HepG2 (cell line): ENCODE data around the gene CFAP46. TPM values are rescaled to one million over a fixed set of nuclear protein-coding genes. Genes with fewer than 3 reads are reported as not detected.

Experiments used
- ATAC-seq: fragments of 200-7000 bp; cut with Tn5 transposase; 3 replicates; pipeline ENCODE4 v1.9.1; 2020; ENCODE audit warnings: mild to moderate bottlenecking, moderate library complexity
- BruUV-seq: library from RNA; stranded (reverse); fragments of 400-500 nt; replicated peaks from 2 replicates; lab custom pipeline; 2021; lab: Mats Ljungman, UMichigan
- CTCF ChIA-PET: fragments of 300-600 bp; formaldehyde crosslinking; extraction: SDS; loops from one replicate; lab custom pipeline; 2021; ENCODE audit warnings: low total read pairs, inconsistent platforms, low intra/inter-chr PET ratio; lab: Yijun Ruan, JAX
- POLR2A ChIA-PET: fragments of 350-600 bp; sonication (Branson Sonifier 250); formaldehyde crosslinking; loops from one replicate; lab custom pipeline; 2020; ENCODE audit warnings: antibody characterized with exemption, inconsistent platforms; lab: Yijun Ruan, JAX
- DNase-seq: peaks from one replicate; pipeline ENCODE4 v3.0.0-alpha.2; 2015; ENCODE audit warnings: low spot score
- FAIRE-seq: peaks from 3 replicates; lab custom pipeline; 2011; peaks lifted over from hg19 to GRCh38; lab: Jason Lieb, UNC
- H2AFZ ChIP-seq: one replicate; pipeline ENCODE4 v1.6.1; 2011; ENCODE audit warnings: low read length, inconsistent platforms
- H3K27ac ChIP-seq: fragments of 300-600 bp; 3 replicates; pipeline ENCODE4 v1.8.0; 2011; ENCODE audit warnings: mixed run types, mild to moderate bottlenecking, mixed read lengths, low read length, inconsistent platforms; ENCODE audit not compliant: insufficient read depth; ENCODE audit errors: extremely low read length
- H3K27me3 ChIP-seq, 2 experiments: fragments of 200-600 bp in 1 of 2; 2 replicates in 1 of 2; 3 replicates in 1 of 2; pipeline versions ENCODE4 v1.6.0 to v1.8.0; 2011; ENCODE audit warnings: low read length in 2 of 2, mild to moderate bottlenecking in 2 of 2, moderate library complexity in 2 of 2, inconsistent platforms in 1 of 2; ENCODE audit not compliant: insufficient read depth in 2 of 2, control insufficient read depth in 1 of 2
- H3K36me3 ChIP-seq, 2 experiments: fragments of 200-600 bp in 1 of 2; replicated peaks in 1 of 2; 2 replicates in 1 of 2; 3 replicates in 1 of 2; pipeline versions ENCODE4 v1.5.1 to v1.8.0; 2011; ENCODE audit warnings: low read length in 2 of 2, inconsistent platforms in 1 of 2; ENCODE audit not compliant: insufficient read depth in 2 of 2, control insufficient read depth in 1 of 2
- H3K4me1 ChIP-seq: 2 replicates; pipeline ENCODE4 v1.5.1; 2012; ENCODE audit warnings: low read length, inconsistent platforms; ENCODE audit not compliant: insufficient read depth
- H3K4me2 ChIP-seq: 2 replicates; pipeline ENCODE4 v1.6.0; 2011; ENCODE audit warnings: low read depth, low read length, inconsistent platforms
- H3K4me3 ChIP-seq, 3 experiments: fragments of 200-600 bp in 1 of 3; sonication (generic), shearing (Covaris generic) in 1 of 3; replicated peaks in 1 of 3; 2 replicates each; pipeline ENCODE4 v1.5.1; 2011 to 2016; ENCODE audit warnings: low read length in 3 of 3, inconsistent platforms in 2 of 3, low read depth in 2 of 3, mild to moderate bottlenecking in 2 of 3, control low read depth in 1 of 3, mixed read lengths in 1 of 3; ENCODE audit not compliant: insufficient read depth in 1 of 3
- H3K79me2 ChIP-seq: one replicate; pipeline ENCODE4 v1.6.1; 2011; ENCODE audit warnings: low read length, inconsistent platforms; ENCODE audit not compliant: insufficient read depth
- H3K9ac ChIP-seq: 2 replicates; pipeline ENCODE4 v1.6.0; 2011; ENCODE audit warnings: mild to moderate bottlenecking, low read depth, low read length, inconsistent platforms; ENCODE audit not compliant: insufficient read depth
- H3K9me3 ChIP-seq: 2 replicates; pipeline ENCODE4 v1.5.1; 2012; ENCODE audit warnings: mild to moderate bottlenecking, low read length
- H4K20me1 ChIP-seq: 2 replicates; pipeline ENCODE4 v1.6.0; 2011; ENCODE audit warnings: inconsistent platforms, mild to moderate bottlenecking, low read length, moderate library complexity; ENCODE audit not compliant: insufficient read depth
- FOXA3 ChIP-seq: IDR thresholded peaks from 2 replicates; pipeline ENCODE4 v1.6.1; 2016; ENCODE audit warnings: missing genetic modification reagents, missing compliant biosample characterization
- GABPB1 ChIP-seq: IDR thresholded peaks from 2 replicates; pipeline ENCODE4 v1.6.1; 2016; ENCODE audit warnings: mild to moderate bottlenecking, missing genetic modification reagents, moderate library complexity, missing compliant biosample characterization
- HMGA1 ChIP-seq: sonication (generic); formaldehyde crosslinking; conservative IDR thresholded peaks from 2 replicates; pipeline ENCODE4 v1.4.0; 2020; ENCODE audit warnings: missing genetic modification reagents
- HNRNPK ChIP-seq: fragments of 200-400 bp; formaldehyde crosslinking; IDR thresholded peaks from 2 replicates; pipeline ENCODE4 v1.6.1; 2018; ENCODE audit warnings: low read length, low read depth, moderate library complexity, mild to moderate bottlenecking; ENCODE audit not compliant: poor library complexity, severe bottlenecking
- ZFP36 ChIP-seq: fragments of 150-350 bp; IDR thresholded peaks from 2 replicates; pipeline ENCODE4 v1.6.1; 2018; ENCODE audit warnings: borderline replicate concordance, low read length, low read depth; ENCODE audit not compliant: partially characterized antibody
- ZNF121 ChIP-seq: sonication (generic); formaldehyde crosslinking; IDR thresholded peaks from 2 replicates; pipeline ENCODE4 v1.5.0; 2020; ENCODE audit warnings: mild to moderate bottlenecking, missing genetic modification reagents
- ZNF652 ChIP-seq: IDR thresholded peaks from 2 replicates; pipeline ENCODE4 v1.6.1; 2016; ENCODE audit warnings: low read depth, borderline replicate concordance
- ZNF761 ChIP-seq: sonication (generic); formaldehyde crosslinking; conservative IDR thresholded peaks from 2 replicates; pipeline ENCODE4 v1.4.0; 2020; ENCODE audit warnings: mild to moderate bottlenecking, missing genetic modification reagents
- WGBS: methylation state at CpG from one replicate; pipeline ENCODE4 v1.1.6; 2017; ENCODE audit warnings: low lambda C conversion rate; 5-methylcytosine and 5-hydroxymethylcytosine counted together
- in situ Hi-C: cut with HindIII; loops from 2 replicates; pipeline ENCODE4 v1.10.0; 2017; ENCODE audit warnings: low pct_unique_long_range_greater_than_20kb; ENCODE audit not compliant: extremely low pct_ligation_motif_present
- intact Hi-C: fragments of 100-400 bp; cut with micrococcal nuclease; formaldehyde crosslinking; loops from one replicate; pipeline ENCODE4 v1.10.0; 2022; ENCODE audit not compliant: unreplicated experiment
- polyA plus RNA-seq, 8 experiments: library from polyadenylated mRNA; depleted of rRNA in 3 of 8; stranded (reverse) in 7 of 8; unstranded in 1 of 8; fragments of >200 nt; fragmentation: Illumina TruSeq in 4 of 8; extraction: Trizol in 4 of 8; gene quantifications; 2 replicates each; pipeline versions ENCODE4 v1.2.1 to v1.2.3, GENCODE V29; 2011 to 2016; ENCODE audit warnings: low read depth in 4 of 8, missing spikeins in 1 of 8, mixed read lengths in 1 of 8; ENCODE audit not compliant: insufficient read depth in 1 of 8
- total RNA-seq, 5 experiments: library from RNA; depleted of rRNA; stranded (reverse); fragments of >200 nt; fragmentation: Illumina TruSeq; extraction: Trizol; gene quantifications; 2 replicates each; pipeline ENCODE4 v1.2.3, GENCODE V29; 2016; ENCODE audit warnings: low read depth in 1 of 5
- TF ChIP-seq, protein P1 (sequence below), 2 experiments: sonication (generic) in 1 of 2; formaldehyde crosslinking in 1 of 2; IDR thresholded peaks; 2 replicates each; pipeline versions ENCODE4 v1.5.1 to v1.6.1; 2011 to 2020; ENCODE audit warnings: borderline replicate concordance in 1 of 2, low read depth in 1 of 2, low read length in 1 of 2, mild to moderate bottlenecking in 1 of 2, missing genetic modification reagents in 1 of 2, moderate library complexity in 1 of 2
- TF ChIP-seq, protein P2 (sequence below): sonication (generic); formaldehyde crosslinking; IDR thresholded peaks from 2 replicates; pipeline ENCODE4 v1.4.0; 2020; ENCODE audit warnings: missing genetic modification reagents
- TF ChIP-seq, protein P3 (sequence below), 2 experiments: sonication (generic) in 1 of 2; formaldehyde crosslinking in 1 of 2; IDR thresholded peaks; 2 replicates each; pipeline versions ENCODE4 v1.4.0 to v1.6.1; 2016 to 2020; ENCODE audit warnings: borderline replicate concordance in 1 of 2, low read depth in 1 of 2, mild to moderate bottlenecking in 1 of 2, missing genetic modification reagents in 1 of 2
- TF ChIP-seq, protein P4 (sequence below): IDR thresholded peaks from 2 replicates; pipeline ENCODE4 v1.6.1; 2012; ENCODE audit warnings: inconsistent platforms

The CFAP46 gene
- total and polyA plus RNA-seq, 2 of the 13 experiments (the other 11 are each of a cell fraction or from before 2014, with no cell fraction given): 0.24 to 0.84 TPM

DNA sequence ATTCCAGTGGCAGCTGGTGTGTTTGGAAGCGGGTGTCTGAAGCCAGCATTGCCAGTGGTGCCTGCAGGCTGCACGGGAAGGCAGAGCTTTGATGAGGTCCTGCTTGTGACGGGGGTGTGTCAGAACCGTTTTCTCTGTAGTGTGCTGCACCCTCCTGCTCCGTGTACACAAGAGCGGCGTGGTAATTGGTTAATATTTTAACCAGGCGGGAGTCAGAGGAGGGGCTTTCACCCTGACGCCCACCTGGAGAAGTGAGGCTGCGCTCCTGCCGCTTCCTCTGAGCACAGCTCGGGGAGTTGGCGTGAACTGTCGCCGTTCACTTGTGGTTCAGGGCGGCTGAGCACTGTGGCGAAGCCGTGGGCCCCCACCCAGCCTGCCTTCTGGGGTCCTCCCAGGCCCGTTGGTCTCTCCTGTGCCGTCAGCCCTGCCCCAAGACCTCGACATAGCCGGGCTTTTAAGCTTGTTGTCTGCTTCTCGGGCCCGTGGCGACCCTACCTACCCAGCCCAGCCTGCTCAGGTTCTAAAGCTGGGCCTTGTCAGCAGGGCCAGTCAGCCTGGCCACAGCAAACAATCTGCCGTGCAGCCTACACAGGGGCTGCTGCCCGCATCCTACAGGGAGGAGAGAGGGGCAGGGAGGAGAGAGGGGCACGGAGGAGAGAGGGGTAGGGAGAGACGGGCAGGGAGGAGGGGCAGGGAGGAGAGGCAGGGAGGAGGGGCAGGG, 168.0 kb downstream of the CFAP46 start:
- DNase-seq (peak; percentile 56), ATAC-seq (peak; percentile 74), FAIRE-seq (no peak)
- ChIA-PET POLR2A (no interaction called here), CTCF (no interaction called here)
- H3K4me1 ChIP-seq: peaks cover 12% of the 10 kb centered on the region
- no peaks in the 10 kb centered on the region for H4K20me1 ChIP-seq
- H3K9ac ChIP-seq: peak overlapping the region; percentile 5; the same call in 1 of the 2 replicates
- H3K9me3 ChIP-seq: no peaks in the 10 kb centered on the region
- in situ Hi-C loops: no loop called here
- no TSS peak for BruUV-seq
- no peaks in the 10 kb centered on the region for H3K27me3 ChIP-seq
- peak overlapping the region; percentile 63 for H3K4me2 ChIP-seq
- no peak overlapping the region for H3K27ac ChIP-seq
- no peaks in the 10 kb centered on the region for H3K79me2 ChIP-seq
- peak overlapping the region in 1 of 3 experiments; percentile 54; a peak in 1 of 6 replicates for H3K4me3 ChIP-seq
- intact Hi-C loops: no loop called here
- no peak overlapping the region for H2AFZ ChIP-seq
- 16% methylated on average over 17 of the region's 29 CpGs for WGBS
- H3K36me3 ChIP-seq: no peaks in the 10 kb centered on the region
- TF ChIP-seq GABPB1 (CRISPR knock-in tag): 0 out of 2 replicates have a peak, but pooled peaks have one; percentile 14
- 0 out of 2 replicates have a peak, but pooled peaks have one; percentile 31 for TF ChIP-seq FOXA3 (CRISPR knock-in tag)
- no peak for TF ChIP-seq ZFP36
- TF ChIP-seq, protein P1, sequence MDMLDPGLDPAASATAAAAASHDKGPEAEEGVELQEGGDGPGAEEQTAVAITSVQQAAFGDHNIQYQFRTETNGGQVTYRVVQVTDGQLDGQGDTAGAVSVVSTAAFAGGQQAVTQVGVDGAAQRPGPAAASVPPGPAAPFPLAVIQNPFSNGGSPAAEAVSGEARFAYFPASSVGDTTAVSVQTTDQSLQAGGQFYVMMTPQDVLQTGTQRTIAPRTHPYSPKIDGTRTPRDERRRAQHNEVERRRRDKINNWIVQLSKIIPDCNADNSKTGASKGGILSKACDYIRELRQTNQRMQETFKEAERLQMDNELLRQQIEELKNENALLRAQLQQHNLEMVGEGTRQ (IDR thresholded peaks at IDR 0.05; ENCODE audit: low read depth, low read length): no peak
- TF ChIP-seq, protein P1 (CRISPR knock-in tag; IDR thresholded peaks at IDR 0.05; ENCODE audit: borderline replicate concordance): no peak
- no peak for TF ChIP-seq ZNF761 (CRISPR knock-in tag)
- TF ChIP-seq, protein P2, sequence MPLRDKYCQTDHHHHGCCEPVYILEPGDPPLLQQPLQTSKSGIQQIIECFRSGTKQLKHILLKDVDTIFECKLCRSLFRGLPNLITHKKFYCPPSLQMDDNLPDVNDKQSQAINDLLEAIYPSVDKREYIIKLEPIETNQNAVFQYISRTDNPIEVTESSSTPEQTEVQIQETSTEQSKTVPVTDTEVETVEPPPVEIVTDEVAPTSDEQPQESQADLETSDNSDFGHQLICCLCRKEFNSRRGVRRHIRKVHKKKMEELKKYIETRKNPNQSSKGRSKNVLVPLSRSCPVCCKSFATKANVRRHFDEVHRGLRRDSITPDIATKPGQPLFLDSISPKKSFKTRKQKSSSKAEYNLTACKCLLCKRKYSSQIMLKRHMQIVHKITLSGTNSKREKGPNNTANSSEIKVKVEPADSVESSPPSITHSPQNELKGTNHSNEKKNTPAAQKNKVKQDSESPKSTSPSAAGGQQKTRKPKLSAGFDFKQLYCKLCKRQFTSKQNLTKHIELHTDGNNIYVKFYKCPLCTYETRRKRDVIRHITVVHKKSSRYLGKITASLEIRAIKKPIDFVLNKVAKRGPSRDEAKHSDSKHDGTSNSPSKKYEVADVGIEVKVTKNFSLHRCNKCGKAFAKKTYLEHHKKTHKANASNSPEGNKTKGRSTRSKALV: no peak
- TF ChIP-seq, protein P3, sequence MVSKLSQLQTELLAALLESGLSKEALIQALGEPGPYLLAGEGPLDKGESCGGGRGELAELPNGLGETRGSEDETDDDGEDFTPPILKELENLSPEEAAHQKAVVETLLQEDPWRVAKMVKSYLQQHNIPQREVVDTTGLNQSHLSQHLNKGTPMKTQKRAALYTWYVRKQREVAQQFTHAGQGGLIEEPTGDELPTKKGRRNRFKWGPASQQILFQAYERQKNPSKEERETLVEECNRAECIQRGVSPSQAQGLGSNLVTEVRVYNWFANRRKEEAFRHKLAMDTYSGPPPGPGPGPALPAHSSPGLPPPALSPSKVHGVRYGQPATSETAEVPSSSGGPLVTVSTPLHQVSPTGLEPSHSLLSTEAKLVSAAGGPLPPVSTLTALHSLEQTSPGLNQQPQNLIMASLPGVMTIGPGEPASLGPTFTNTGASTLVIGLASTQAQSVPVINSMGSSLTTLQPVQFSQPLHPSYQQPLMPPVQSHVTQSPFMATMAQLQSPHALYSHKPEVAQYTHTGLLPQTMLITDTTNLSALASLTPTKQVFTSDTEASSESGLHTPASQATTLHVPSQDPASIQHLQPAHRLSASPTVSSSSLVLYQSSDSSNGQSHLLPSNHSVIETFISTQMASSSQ (IDR thresholded peaks at IDR 0.05; ENCODE audit: low read depth): no peak; the same call in 1 of the 2 replicates
- TF ChIP-seq, protein P3 (CRISPR knock-in tag; IDR thresholded peaks at IDR 0.05; ENCODE audit: borderline replicate concordance): peak; percentile 44; the same call in 1 of the 2 replicates
- TF ChIP-seq HMGA1: no peak
- peak; percentile 70 for TF ChIP-seq ZNF121 (CRISPR knock-in tag)
- TF ChIP-seq, protein P4, sequence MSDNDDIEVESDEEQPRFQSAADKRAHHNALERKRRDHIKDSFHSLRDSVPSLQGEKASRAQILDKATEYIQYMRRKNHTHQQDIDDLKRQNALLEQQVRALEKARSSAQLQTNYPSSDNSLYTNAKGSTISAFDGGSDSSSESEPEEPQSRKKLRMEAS: peak; percentile 43; the same call in 1 of the 2 replicates
- TF ChIP-seq ZNF652 (CRISPR knock-in tag): no peak
- TF ChIP-seq HNRNPK: peak; percentile 10
